H54 (cell line): ENCODE data around the gene SUMO1.
"Not testable (repeated sequence)": the region's sequence is repeated elsewhere in the genome, so short reads cannot be mapped to it uniquely, and the experiment has no call there.

ENCODE experiments used
- DNase-seq: peaks from one replicate; pipeline ENCODE4 v3.0.0; 2011; ENCODE audit warnings: low spot score, mixed read lengths; ENCODE audit not compliant: insufficient read length
- FAIRE-seq: peaks from 3 replicates; lab custom pipeline; 2011; peaks lifted over from hg19 to GRCh38; lab: Jason Lieb, UNC
- POLR2A ChIP-seq: IDR thresholded peaks from 2 replicates; pipeline ENCODE4 v1.6.1; 2011; ENCODE audit warnings: low read depth, mild to moderate bottlenecking, low read length

Gene SUMO1

GRCh38 chr2:202238234-202239197, at the start of gene SUMO1:
SUMO1 (minus strand) TSS chr2:202238597; CDS start chr2:202238451, 146 bp downstream.
- DNase-seq (peak; percentile 84), FAIRE-seq (peak; percentile 70)
- TF ChIP-seq POLR2A = peak; percentile 66

- no peak for TF ChIP-seq POLR2A
- FAIRE-seq (no peak), DNase-seq (no peak)
Measured at GRCh38 chr2:202286595-202286994, 48.2 kb upstream of the SUMO1 start.

- FAIRE-seq = peak; percentile 41
- no peak for TF ChIP-seq POLR2A
- no peak for DNase-seq
Measured at GRCh38 chr2:202278944-202279343, 40.5 kb upstream of the SUMO1 start.

DNA sequence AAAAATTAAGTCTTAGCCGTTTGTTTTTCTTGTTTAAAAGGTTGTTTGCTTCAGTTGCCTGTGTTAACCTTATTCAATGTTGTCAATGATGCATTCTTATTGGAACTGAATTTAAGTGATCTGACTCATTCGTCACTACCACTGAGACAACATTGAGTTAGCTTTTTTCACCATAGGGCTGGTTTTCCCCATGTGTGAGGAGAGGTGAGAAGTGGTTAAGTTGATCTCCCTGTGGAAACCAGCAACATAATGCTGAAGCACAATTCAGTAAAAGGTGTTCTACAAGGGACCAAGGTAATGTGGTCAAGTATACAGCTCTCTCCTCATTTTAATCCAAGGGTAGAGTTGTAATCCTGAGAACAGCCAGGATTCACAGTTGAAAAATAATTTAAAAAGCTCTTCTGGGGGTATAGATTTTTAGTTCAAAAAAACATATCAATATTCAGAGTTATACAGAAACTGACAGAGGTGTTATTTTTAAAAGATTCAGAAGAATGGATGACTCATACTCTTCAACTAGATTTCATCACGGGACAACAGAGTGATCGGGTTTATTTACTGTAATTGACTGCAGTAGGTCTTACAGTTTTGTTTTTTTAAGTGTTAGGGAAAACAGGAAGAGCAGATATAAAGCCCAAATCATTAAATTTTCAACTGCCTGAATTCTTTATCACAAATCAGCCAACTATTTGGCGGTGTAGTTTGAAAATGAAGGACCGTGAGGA, 39.8 kb upstream of the SUMO1 start:
- no peak for TF ChIP-seq POLR2A
- DNase-seq (no peak), FAIRE-seq (peak; percentile 87)

- peak; percentile 35 for DNase-seq
Measured at GRCh38 chr2:202276078-202276720, 37.8 kb upstream of the SUMO1 start.

DNA sequence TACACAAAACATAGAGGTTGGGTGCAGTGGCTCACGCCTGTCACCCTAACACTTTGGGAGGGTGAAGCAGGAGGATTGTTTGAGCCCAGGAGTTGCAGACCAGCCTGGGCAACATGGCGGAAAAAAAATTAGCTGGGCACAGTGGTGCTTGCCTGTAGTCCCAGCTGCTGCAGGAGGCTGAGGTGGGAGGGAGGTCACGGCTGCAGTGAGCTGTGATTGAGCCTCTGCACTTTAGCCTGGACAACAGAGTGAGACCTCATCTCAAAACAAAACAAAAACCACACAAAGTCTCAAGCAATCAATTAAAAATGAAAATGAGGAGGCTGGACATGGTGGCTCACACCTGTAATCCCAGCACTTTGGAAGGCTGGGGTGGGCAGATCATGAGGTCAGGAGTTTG, 32.1 kb upstream of the SUMO1 start:
- TF ChIP-seq POLR2A = no peak

More at GRCh38 chr2:202276078-202276720, 37.8 kb upstream of the SUMO1 start:
- peak; percentile 91 for FAIRE-seq

GRCh38 chr2:202269585-202269984, 31.2 kb upstream of the SUMO1 start:
- DNase-seq (no peak), FAIRE-seq (no peak)
- TF ChIP-seq POLR2A = no peak

More for the DNA sequence above, 32.1 kb upstream of the SUMO1 start:
- DNase-seq (no peak), FAIRE-seq (no peak)

DNA sequence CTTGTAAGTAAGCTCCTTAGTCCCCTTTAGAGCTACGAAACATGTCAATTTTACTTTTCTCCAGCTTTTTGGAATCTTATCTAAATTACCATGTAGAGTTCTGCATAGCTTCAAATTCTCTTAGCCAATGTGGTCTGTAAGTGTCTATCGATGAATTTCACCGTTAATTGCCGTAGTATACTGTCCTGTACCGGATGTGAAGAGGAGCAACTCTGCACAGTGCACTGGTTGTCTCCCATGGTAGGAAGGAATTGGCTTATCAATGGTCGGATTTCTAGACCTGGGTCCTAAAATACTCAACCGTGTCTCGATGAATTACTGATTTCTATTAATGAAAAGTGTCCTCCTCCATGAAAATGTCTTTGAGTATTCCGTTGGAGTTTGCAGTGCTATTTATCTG, 29.1 kb upstream of the SUMO1 start:
- TF ChIP-seq POLR2A = no peak
- DNase-seq = no peak
- FAIRE-seq = no peak

GRCh38 chr2:202265467-202266277, 27.3 kb upstream of the SUMO1 start, which contains the start of gene NOP58:
NOP58 (plus strand) TSS chr2:202265763; CDS start chr2:202265942, 179 bp downstream.
- FAIRE-seq (peak; percentile 90), DNase-seq (peak; percentile 73)
- TF ChIP-seq POLR2A = peak; percentile 94

- no peak for TF ChIP-seq POLR2A
- FAIRE-seq = no peak
- DNase-seq = no peak
Measured at GRCh38 chr2:202261531-202261930, 23.1 kb upstream of the SUMO1 start.

DNA sequence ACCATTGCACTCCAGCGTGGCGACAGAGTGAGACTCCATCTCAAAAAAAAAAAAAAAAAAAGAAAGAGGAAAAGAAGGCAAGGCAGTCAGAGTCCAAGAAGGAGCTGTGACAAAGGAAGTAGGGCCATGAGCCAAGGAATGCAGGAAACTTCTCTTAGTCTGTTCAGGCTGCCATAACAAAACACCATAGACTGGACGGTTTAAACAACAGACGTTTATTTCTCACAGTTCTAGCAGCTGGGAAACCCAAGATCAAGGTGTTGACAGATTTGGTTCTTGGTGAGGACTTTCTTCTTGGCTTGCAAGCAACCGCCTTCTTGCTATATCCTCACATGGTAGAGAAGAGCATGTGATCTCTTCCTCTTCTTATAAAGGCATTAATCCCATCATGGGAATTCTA, 13.1 kb upstream of the SUMO1 start:
- DNase-seq = no peak
- TF ChIP-seq POLR2A = no peak
- no peak for FAIRE-seq

- FAIRE-seq (no peak), DNase-seq (no peak)
- TF ChIP-seq POLR2A = no peak
Measured at GRCh38 chr2:202249521-202250253, 11.3 kb upstream of the SUMO1 start.

DNA sequence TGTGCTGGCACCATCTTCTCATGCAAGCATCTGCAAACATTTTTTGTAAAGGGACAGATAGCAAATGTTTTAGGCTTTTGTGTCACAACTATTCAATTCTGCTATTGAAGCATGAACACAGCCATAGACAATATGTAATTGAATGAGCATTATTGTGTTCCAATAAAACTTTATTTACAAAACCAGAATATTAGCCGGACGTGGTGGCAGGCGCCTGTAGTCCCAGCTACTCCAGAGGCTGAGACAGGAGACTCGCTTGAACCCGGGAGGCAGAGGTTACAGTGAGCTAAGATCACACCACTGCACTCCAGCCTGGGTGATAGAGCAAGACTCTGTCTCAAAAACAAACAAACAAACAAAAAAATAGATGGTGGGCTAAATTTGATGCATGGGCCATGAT, 9.3 kb upstream of the SUMO1 start:
- DNase-seq, FAIRE-seq: not testable (repeated sequence)
